ENCODE results near the gene PRKAG3.
"Not testable (repeated sequence)": the region's sequence is repeated elsewhere in the genome, so short reads cannot be mapped to it uniquely, and the experiment has no call there.

The PRKAG3 gene

GRCh38 chr2:218861645-218862318 is 30.2 kb upstream of the PRKAG3 start:
- DNase-seq: peak; percentile 13 to 15

GRCh38 chr2:218860950-218861381 is 29.4 kb upstream of the PRKAG3 start:
- DNase-seq: peak in 1 of 2 experiments; percentile 26

GRCh38 chr2:218859988-218860831 is 28.6 kb upstream of the PRKAG3 start:
- DNase-seq: peak in 1 of 2 experiments; percentile 18

GRCh38 chr2:218859556-218859987 is 28.0 kb upstream of the PRKAG3 start, which contains the start of gene WNT6:
Gene WNT6, plus strand, starts transcription at chr2:218859805. Its CDS starts 233 bp downstream, at chr2:218860038.
- DNase-seq: no peak

- no peak for DNase-seq
These were observed 27.3 kb upstream of the PRKAG3 start for GRCh38 chr2:218858671-218859555.

- no peak for DNase-seq
These were observed 26.5 kb upstream of the PRKAG3 start for GRCh38 chr2:218858138-218858445.

GRCh38 chr2:218857371-218858137 is 26.0 kb upstream of the PRKAG3 start:
- no peak for DNase-seq

GRCh38 chr2:218856896-218857243 is 25.3 kb upstream of the PRKAG3 start:
- DNase-seq: no peak

GRCh38 chr2:218856167-218856895 is 24.7 kb upstream of the PRKAG3 start:
- DNase-seq: no peak

GRCh38 chr2:218855305-218856166 is 23.9 kb upstream of the PRKAG3 start:
- DNase-seq: no peak

- DNase-seq: no peak
These were observed 23.3 kb upstream of the PRKAG3 start for GRCh38 chr2:218854860-218855259.

- DNase-seq: no peak
These were observed 22.2 kb upstream of the PRKAG3 start for GRCh38 chr2:218853766-218854165.

GRCh38 chr2:218852911-218853667 is 21.5 kb upstream of the PRKAG3 start:
- DNase-seq: peak; percentile 76 to 77

- no peak for DNase-seq
These were observed 19.7 kb upstream of the PRKAG3 start for GRCh38 chr2:218851286-218851685.

GRCh38 chr2:218850796-218851195 is 19.2 kb upstream of the PRKAG3 start:
- peak in 1 of 2 experiments; percentile 7 for DNase-seq

- DNase-seq: no peak
These were observed 18.1 kb upstream of the PRKAG3 start for GRCh38 chr2:218849721-218850120.

GRCh38 chr2:218846963-218847362 is 15.4 kb upstream of the PRKAG3 start:
- not testable (repeated sequence) for DNase-seq

GRCh38 chr2:218844334-218844733 is 12.7 kb upstream of the PRKAG3 start:
- DNase-seq: not testable (repeated sequence)

GRCh38 chr2:218839888-218840287 is 8.3 kb upstream of the PRKAG3 start:
- no peak for DNase-seq

GRCh38 chr2:218839430-218839829 is 7.8 kb upstream of the PRKAG3 start:
- DNase-seq: no peak
